ENCODE results near the gene TMEM119.

Gene TMEM119

GRCh38 chr12:108616359-108616758 is 18.5 kb upstream of the TMEM119 start:
- Histone ChIP-seq H3K4me3 (replicated peaks; ENCODE audit: insufficient read depth, low read length) (no peak overlapping the region), H3K27ac (replicated peaks) (peak overlapping the region; percentile 33; the same call in 1 of the 2 replicates), H3K27me3 (ENCODE audit: insufficient read depth, poor library complexity, severe bottlenecking) (no peaks in the 10 kb centered on the region)
- DNase-seq (ENCODE audit: low read depth in 1 of 2, low spot score in 1 of 2) = no peak
- TF ChIP-seq SPI1 (IDR thresholded peaks at IDR 0.05; ENCODE audit: borderline replicate concordance, low read depth) = no peak
- no peak for TF ChIP-seq POLR2AphosphoS5 (IDR thresholded peaks at IDR 0.05; ENCODE audit: low read depth)
- no peak for TF ChIP-seq CTCF (IDR thresholded peaks at IDR 0.05; ENCODE audit: insufficient read depth, low read length)
- TF ChIP-seq GABPA (IDR thresholded peaks at IDR 0.05; ENCODE audit: low read depth) = no peak

- DNase-seq (ENCODE audit: low read depth in 1 of 2, low spot score in 1 of 2) = no peak
- Histone ChIP-seq H3K4me3 (replicated peaks; ENCODE audit: insufficient read depth, low read length) (no peak overlapping the region), H3K27ac (replicated peaks) (no peak overlapping the region), H3K27me3 (ENCODE audit: insufficient read depth, poor library complexity, severe bottlenecking) (no peaks in the 10 kb centered on the region)
- no peak for TF ChIP-seq REST (IDR thresholded peaks at IDR 0.05; ENCODE audit: insufficient replicate concordance, low read depth)
- TF ChIP-seq GABPA (IDR thresholded peaks at IDR 0.05; ENCODE audit: low read depth) = no peak
- no peak for TF ChIP-seq CTCF (IDR thresholded peaks at IDR 0.05; ENCODE audit: insufficient read depth, low read length)
- TF ChIP-seq SPI1 (IDR thresholded peaks at IDR 0.05; ENCODE audit: borderline replicate concordance, low read depth) = no peak
- TF ChIP-seq POLR2AphosphoS5 (IDR thresholded peaks at IDR 0.05; ENCODE audit: low read depth) = no peak
Measured at GRCh38 chr12:108615918-108616317, 18.0 kb upstream of the TMEM119 start.

GRCh38 chr12:108614639-108615038 is 16.8 kb upstream of the TMEM119 start:
- no peaks in the 10 kb centered on the region for H3K27me3 ChIP-seq (ENCODE audit: insufficient read depth, poor library complexity, severe bottlenecking)
- H3K27ac ChIP-seq (replicated peaks) = no peak overlapping the region
- no peak for DNase-seq (ENCODE audit: low read depth in 1 of 2, low spot score in 1 of 2)
- H3K4me3 ChIP-seq (replicated peaks; ENCODE audit: insufficient read depth, low read length) = no peak overlapping the region
- TF ChIP-seq GABPA (IDR thresholded peaks at IDR 0.05; ENCODE audit: low read depth) = no peak
- no peak for TF ChIP-seq CTCF (IDR thresholded peaks at IDR 0.05; ENCODE audit: insufficient read depth, low read length)
- no peak for TF ChIP-seq REST (IDR thresholded peaks at IDR 0.05; ENCODE audit: insufficient replicate concordance, low read depth)
- TF ChIP-seq SPI1 (IDR thresholded peaks at IDR 0.05; ENCODE audit: borderline replicate concordance, low read depth) = no peak
- no peak for TF ChIP-seq POLR2AphosphoS5 (IDR thresholded peaks at IDR 0.05; ENCODE audit: low read depth)

- Histone ChIP-seq H3K27me3 (ENCODE audit: insufficient read depth, poor library complexity, severe bottlenecking) (no peaks in the 10 kb centered on the region), H3K27ac (replicated peaks) (no peak overlapping the region), H3K4me3 (replicated peaks; ENCODE audit: insufficient read depth, low read length) (no peak overlapping the region)
- no peak for TF ChIP-seq CTCF (IDR thresholded peaks at IDR 0.05; ENCODE audit: insufficient read depth, low read length)
- no peak for TF ChIP-seq GABPA (IDR thresholded peaks at IDR 0.05; ENCODE audit: low read depth)
- TF ChIP-seq REST (IDR thresholded peaks at IDR 0.05; ENCODE audit: insufficient replicate concordance, low read depth) = no peak
- TF ChIP-seq POLR2AphosphoS5 (IDR thresholded peaks at IDR 0.05; ENCODE audit: low read depth) = no peak
- TF ChIP-seq SPI1 (IDR thresholded peaks at IDR 0.05; ENCODE audit: borderline replicate concordance, low read depth) = no peak
- DNase-seq (ENCODE audit: low read depth in 1 of 2, low spot score in 1 of 2) = no peak
Measured at GRCh38 chr12:108614041-108614440, 16.2 kb upstream of the TMEM119 start.
